DMS114 treated with DMSO at 0.1 percent for 48 hours (cell line): ENCODE results near the gene FALEC.

Source experiments
- DNase-seq: peaks from one replicate; lab custom pipeline; 2025; ENCODE audit not compliant: unreplicated experiment; lab: John Stamatoyannopoulos, UW

FALEC gene

DNA sequence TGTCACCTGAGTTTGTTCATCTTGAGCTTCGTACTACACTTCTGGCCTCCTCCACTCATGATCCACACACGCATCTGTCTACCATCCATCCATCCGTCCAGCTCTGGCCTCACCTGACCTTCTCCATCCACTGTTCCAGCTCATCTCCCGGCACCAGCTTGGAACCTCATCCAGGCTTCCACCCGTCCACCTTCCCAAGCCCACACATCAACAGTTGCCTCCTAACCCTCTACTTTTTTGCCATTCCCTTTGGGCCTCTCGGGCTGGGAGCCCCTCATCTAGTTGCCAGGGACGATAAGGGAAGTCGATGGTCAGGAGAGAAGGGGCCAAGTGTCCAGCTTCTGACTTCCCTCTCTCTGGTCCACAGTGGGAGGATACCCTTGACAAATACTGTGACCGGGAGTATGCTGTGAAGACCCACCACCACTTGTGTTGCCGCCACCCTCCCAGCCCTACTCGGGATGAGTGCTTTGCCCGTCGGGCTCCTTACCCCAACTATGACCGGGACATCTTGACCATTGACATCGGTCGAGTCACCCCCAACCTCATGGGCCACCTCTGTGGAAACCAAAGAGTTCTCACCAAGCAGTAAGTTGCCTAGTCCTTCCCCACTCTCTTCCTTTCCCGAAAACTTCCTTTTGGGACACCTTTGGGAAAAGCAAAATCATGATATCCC lies 3.4 kb upstream of the FALEC start:
- no peak for DNase-seq

DNA sequence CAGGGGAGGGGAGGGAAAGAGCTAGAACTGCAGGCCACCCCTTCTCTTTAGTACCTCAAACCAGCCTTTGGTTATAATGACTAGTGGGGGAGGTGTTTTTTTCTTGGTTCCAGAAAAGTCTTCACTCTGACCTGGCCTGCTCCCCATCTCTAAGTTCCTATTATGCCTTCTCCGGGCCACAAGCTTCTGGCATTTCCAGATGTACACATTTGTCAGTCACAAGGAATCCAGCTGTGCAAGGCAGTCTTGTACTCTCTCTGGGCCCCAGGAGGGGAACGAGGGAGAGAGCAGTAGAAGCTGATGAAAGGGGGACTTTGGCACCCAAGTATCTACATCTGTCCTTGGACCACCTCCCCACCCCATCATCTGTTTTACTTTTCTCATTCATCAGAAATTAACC lies 2.7 kb upstream of the FALEC start:
- no peak for DNase-seq

- no peak for DNase-seq
These were observed 2.2 kb upstream of the FALEC start for GRCh38 chr1:150513351-150513791.

- DNase-seq: no peak
These were observed 1.3 kb upstream of the FALEC start for GRCh38 chr1:150514260-150514659.

GRCh38 chr1:150514913-150515327 lies 632 bp upstream of the FALEC start:
- DNase-seq: no peak

DNA sequence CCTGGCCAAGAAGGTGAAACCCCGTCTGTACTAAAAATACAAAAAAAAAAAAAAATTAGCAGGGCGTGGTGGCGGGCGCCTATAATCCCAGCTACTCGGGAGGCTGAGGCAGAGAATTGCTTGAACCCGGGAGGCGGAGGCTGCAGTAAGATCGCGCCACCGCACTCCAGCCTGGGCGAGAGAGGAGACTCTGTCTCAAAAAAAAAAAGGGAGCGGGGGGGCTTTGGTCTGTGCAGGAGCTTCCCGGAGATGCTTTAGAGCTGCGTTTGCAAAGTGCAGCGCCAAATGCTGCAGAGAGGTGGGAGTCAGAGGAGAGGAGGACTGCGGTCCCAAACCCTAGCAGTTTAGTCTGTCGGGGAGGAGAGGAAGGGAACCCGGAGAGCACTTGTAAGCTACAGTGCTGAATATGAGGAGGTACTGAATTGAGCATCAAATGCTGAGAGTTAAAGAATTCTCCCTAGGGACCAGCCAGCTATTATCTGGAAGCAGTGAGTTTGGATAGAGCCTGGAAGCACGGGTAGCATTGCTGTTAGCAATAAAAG lies 569 bp downstream of the FALEC start:
- DNase-seq: peak; percentile 55

DNA sequence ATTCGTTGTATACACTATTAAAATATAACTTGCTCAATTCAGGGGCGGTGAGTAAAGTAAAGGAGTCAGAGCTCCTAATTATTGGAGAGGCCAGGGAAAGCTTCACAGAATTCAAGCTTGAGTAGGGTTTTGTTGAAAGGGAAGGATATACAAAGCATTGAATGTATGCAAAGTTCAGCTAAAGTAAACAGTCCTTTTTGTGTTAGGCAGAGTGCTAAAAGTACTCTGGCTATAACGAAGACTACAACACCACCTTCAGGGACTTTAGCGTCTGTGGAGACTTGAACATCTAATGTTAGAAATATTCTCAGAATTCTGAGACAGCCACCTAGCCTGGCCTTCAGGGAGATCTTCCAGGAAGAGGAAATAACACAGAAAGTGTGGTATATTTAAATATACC lies 1.1 kb downstream of the FALEC start:
- DNase-seq: peak; percentile 55

DNA sequence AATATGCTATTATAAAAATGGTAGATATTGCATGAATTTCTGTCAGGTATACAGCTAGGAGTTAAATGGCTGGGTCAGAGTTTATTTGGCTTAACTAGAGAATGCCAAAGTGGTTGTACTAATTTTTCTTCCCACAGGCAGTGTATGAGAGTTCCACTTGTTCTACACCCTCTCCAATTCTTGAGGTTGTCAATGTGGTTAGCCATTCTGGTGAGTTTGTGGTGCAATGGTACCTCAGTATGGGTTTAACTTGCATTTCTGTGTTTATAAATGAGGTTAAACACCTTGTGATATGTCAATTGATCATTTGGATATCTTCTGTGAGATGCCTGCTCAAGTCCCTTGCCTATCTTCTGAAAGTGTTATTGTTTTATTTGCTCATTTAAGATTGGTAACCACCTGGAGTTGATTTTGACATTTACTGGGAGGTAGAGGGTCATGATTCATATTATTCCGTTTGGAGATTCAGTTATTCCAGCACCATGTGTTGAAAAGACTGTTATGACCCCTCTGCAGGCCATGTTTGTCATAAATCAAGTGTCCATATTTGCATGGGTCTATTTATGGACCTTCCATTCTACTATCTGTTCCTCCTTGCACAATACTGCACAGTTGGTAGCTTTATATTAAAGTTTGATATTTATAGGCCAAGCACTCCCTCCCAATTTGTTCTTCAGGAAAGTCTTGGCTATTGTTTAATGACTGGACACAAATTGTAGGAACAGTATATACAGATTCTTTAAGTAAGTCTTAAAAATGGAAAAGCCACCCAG lies 5.8 kb downstream of the FALEC start:
- no peak for DNase-seq

DNA sequence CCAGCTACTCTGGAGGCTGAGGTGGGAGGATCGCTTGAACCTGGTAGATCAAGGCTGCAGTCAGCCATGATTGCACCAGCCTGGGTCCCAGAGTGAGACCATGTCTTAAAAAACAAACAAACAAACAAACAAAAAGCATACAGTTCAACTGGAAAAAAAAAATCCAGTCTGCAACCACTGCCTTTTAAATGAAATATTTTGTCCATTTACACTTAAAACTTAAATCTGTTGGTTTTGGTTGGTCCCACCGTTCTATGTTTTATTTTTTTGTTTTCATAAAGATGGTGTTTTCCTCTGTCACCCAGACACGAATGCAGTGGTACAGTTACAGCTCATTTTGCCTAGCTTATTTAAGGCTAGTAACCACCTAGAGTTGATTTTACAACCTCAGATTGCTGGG lies 9.8 kb downstream of the FALEC start:
- DNase-seq: no peak

DNA sequence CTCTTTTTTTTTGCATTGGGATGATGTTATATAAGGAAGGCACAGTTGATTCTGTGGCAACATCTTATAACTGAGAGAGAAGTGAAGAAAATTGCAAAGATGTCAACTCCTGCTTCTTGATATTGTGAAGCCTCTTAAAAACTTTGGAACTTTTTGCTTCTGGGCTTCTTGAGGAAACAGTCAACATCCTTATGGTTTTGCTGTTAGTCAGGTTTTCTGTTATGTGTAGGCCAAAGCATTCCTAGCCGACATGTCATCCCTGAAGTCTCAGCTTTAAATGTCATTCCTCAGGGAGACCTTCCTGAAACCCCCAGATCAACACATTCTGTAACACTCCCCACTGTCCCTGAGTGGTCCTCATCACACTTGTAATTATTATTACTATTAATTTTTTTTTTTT lies 12.6 kb downstream of the FALEC start:
- no peak for DNase-seq

GRCh38 chr1:150529017-150529416 lies 13.5 kb downstream of the FALEC start:
- no peak for DNase-seq

DNA sequence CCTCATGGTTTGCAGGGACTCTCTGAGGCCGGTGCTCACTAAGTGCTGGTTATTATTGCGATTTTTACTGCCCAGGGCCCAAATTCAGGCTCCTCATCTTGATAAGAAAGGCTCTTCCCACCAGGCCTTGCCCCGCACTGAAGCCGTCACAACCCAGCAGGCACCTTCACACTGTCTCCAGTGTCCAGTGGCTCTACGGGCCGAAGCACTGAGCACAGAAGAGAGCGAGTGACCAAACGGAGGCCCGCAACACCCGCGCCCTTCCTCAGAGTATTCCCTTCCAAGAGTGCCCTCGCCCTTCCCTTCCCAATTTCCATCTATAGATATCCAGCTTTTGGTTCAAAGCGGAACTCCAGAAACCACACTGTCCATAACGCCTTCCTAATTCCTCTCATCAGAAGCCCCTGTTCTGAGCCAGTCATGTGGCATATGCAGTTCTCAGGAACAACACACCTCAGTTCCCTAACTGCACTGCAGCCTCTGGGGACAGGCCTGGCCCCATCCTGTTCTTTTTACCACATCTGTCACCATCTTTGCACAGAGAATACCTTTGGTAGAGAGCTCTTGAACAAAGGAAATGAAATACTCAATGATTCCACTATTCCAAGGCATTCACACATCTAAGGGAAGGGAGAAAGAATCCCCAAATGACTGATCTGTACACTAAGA lies 15.1 kb downstream of the FALEC start:
- no peak for DNase-seq

GRCh38 chr1:150532860-150533259 lies 17.3 kb downstream of the FALEC start:
- DNase-seq: no peak

DNA sequence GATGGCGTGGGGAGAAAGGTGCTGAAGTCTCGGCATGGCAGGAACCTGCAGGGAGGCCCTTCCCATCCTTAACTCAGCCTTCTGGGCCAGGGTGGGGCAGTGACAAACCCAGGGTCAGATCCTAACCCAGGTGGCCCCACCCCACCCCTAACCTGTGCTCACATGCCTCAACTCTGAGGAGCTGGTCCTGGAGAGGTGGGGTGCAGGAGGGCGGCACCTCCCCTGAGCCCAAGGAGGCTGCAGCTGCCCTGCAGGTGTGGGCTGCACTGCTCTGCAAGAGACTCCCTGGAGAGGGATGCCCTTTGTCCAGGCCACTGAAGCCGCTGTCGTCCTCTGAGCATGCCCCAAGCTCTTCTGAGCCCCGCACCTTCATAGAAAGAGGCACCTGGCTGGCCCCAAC lies 18.4 kb downstream of the FALEC start:
- no peak for DNase-seq

DNA sequence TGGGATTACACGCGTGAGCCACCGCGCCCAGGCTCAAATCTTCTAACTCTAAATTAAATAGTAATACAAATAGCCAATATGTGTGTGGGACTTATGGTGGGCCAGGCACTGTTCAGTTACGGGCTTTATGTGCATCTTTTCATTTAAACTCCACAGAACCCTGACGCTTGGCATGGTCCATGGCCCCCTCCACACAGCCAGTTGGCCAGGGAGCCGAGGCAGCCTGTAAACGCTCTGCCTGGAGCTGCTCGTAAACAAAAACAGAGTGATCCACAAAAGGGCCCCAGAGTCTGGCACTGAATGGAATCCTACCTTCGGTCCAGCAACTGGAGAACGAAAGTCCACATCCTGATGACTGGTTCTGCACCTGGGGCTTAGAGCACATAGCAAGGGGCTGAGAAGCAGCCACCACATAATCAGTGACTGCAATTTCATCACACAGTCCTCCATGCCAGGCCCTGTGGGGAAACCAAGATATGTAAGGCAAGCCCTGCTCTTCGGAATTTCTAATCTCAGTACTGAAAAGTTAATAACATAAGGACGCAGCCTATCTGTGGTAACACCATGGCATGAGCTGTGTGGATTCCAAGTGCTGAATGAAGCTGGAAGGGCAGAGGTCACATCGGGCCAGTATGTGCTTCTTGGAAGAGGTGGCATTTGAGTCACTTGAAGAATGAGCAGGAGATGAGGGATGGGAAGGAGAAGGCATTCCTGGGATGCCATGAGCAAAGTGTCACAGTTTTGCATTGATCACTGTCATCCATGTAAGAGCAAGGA lies 20.1 kb downstream of the FALEC start:
- no peak for DNase-seq

- DNase-seq: no peak
These were observed 21.5 kb downstream of the FALEC start for GRCh38 chr1:150536836-150537731.

DNA sequence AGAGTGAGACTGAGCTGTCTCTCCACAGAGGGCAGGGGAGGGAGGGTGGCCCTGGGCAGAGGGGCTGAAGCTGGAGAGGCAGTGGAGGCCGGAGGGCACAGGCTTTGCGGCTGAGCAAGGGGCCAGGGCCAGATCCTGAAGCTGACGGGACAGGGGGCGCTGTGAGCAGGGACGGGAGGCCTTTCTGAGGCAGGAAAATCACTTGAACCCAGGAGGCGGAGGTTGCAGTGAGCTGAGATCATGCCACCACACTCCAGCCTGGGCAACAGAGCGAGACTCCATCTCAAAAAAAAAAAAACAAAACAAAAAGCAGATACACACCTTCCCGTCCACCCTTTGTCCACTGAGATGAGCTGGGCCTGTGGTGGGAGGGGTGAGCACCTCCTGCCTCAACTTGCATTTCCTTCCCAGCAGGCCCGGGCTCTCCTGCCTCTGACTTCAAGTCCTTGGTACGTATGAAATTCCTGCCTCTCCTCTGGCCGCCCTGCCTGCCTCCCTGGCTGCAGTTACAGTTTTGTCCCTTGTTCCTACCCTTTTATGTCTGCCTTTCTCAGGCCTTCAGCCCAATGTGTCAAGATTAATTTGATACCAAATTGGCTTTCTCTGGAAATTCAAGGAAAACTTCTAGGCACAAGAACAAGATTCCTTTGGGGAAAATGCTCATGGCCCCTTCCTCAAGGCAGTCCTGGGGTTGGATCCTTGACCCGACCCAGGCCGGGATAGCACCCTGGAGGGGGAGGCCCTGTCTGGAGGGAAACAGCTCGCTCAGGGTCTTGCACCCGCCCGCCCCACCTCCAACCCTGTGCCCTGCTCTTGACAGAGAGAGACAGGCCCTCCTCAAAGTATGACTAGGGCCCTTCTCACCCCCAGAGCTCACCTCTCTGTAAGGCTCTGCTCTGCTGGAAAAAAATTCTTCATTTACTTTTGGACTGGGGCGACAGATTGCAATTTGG lies 22.5 kb downstream of the FALEC start:
- DNase-seq: no peak

- no peak for DNase-seq
These were observed 28.1 kb downstream of the FALEC start for GRCh38 chr1:150543500-150544143.
